Measurements from ENCODE around the gene PPIL6.

- TF ChIP-seq CTCF (IDR thresholded peaks at IDR 0.05; ENCODE audit: low read depth, low read length) (no peak), EZH2phosphoT487 (IDR thresholded peaks at IDR 0.05; ENCODE audit: low read depth) (no peak)
Observed at GRCh38 chr6:109486068-109486467, 45.6 kb upstream of the PPIL6 start.

Data from OCI-LY3 (cell line).